Measurements from ENCODE around the gene UBE2C.
"Not testable (repeated sequence)": the region's sequence is repeated elsewhere in the genome, so short reads cannot be mapped to it uniquely, and the experiment has no call there.

DNA sequence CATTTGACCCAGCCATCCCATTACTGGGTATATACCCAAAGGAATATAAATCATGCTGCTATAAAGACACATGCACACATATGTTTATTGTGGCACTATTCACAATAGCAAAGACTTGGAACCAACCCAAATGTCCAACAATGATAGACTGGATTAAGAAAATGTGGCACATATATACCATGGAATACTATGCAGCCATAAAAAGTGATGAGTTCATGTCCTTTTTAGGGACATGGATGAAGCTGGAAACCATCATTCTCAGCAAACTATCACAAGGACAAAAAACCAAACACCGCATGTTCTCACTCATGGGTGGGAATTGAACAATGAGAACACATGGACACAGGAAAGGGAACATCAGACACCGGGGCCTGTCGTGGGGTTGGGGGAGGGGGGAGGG is 14.5 kb upstream of the UBE2C start:
- not testable (repeated sequence) for TF ChIP-seq CTCF (conservative IDR thresholded peaks at IDR 0.05; ENCODE audit: low read depth, low read length); EZH2 (IDR thresholded peaks at IDR 0.05; ENCODE audit: borderline replicate concordance, low read depth, low read length, poor library complexity, severe bottlenecking)

All from A673 (cell line).